GM19467 (cell line): ENCODE measurements around the gene TMEM132D.

Experiments used
- ATAC-seq: cut with Tn5 transposase; IDR thresholded peaks from one replicate; pipeline ENCODE4 v1.9.1; 2021; ENCODE audit warnings: mild to moderate bottlenecking, moderate library complexity; ENCODE audit not compliant: unreplicated experiment

Gene TMEM132D

GRCh38 chr12:129378496-129378895 lies 525.3 kb downstream of the TMEM132D start:
- no peak for ATAC-seq

GRCh38 chr12:129373746-129374145 lies 530.1 kb downstream of the TMEM132D start:
- no peak for ATAC-seq

- no peak for ATAC-seq
Observed at GRCh38 chr12:129372876-129373275, 530.9 kb downstream of the TMEM132D start.

GRCh38 chr12:129372348-129372747 lies 531.5 kb downstream of the TMEM132D start:
- no peak for ATAC-seq

GRCh38 chr12:129371268-129371667 lies 532.6 kb downstream of the TMEM132D start:
- ATAC-seq, result no peak

- ATAC-seq, result no peak
Observed at GRCh38 chr12:129366656-129367055, 537.2 kb downstream of the TMEM132D start.

- ATAC-seq, result no peak
Observed at GRCh38 chr12:129363041-129363440, 540.8 kb downstream of the TMEM132D start.

- ATAC-seq, result no peak
Observed at GRCh38 chr12:129357233-129357632, 546.6 kb downstream of the TMEM132D start.

GRCh38 chr12:129351481-129351880 lies 552.3 kb downstream of the TMEM132D start:
- no peak for ATAC-seq

- no peak for ATAC-seq
Observed at GRCh38 chr12:129339336-129339735, 564.5 kb downstream of the TMEM132D start.

- ATAC-seq, result no peak
Observed at GRCh38 chr12:129337413-129337812, 566.4 kb downstream of the TMEM132D start.

GRCh38 chr12:129335773-129336172 lies 568.1 kb downstream of the TMEM132D start:
- no peak for ATAC-seq

GRCh38 chr12:129332286-129332685 lies 571.5 kb downstream of the TMEM132D start:
- no peak for ATAC-seq

- ATAC-seq, result no peak
Observed at GRCh38 chr12:129331356-129332085, 572.3 kb downstream of the TMEM132D start.

- ATAC-seq, result no peak
Observed at GRCh38 chr12:129328235-129328634, 575.6 kb downstream of the TMEM132D start.

GRCh38 chr12:129325566-129325965 lies 578.3 kb downstream of the TMEM132D start:
- no peak for ATAC-seq

GRCh38 chr12:129312048-129312447 lies 591.8 kb downstream of the TMEM132D start:
- no peak for ATAC-seq

- no peak for ATAC-seq
Observed at GRCh38 chr12:129310346-129310745, 593.5 kb downstream of the TMEM132D start.

- no peak for ATAC-seq
Observed at GRCh38 chr12:129305851-129306250, 598.0 kb downstream of the TMEM132D start.

- ATAC-seq, result no peak
Observed at GRCh38 chr12:129304529-129304928, 599.3 kb downstream of the TMEM132D start.

GRCh38 chr12:129300011-129300410 lies 603.8 kb downstream of the TMEM132D start:
- ATAC-seq, result no peak

- ATAC-seq, result no peak
Observed at GRCh38 chr12:129298921-129299320, 604.9 kb downstream of the TMEM132D start.

- no peak for ATAC-seq
Observed at GRCh38 chr12:129296671-129297070, 607.2 kb downstream of the TMEM132D start.
